SU-DHL-6 (cell line): ENCODE measurements around the gene TPM4.

ENCODE experiments used
- CTCF ChIP-seq: fragments of 200-600 bp; sonication (generic); IDR thresholded peaks from one replicate; pipeline ENCODE4 v1.5.1; 2017; ENCODE audit warnings: antibody characterized with exemption, mild to moderate bottlenecking, low read length, moderate library complexity; ENCODE audit not compliant: insufficient read depth, poor library complexity, severe bottlenecking
- EZH2phosphoT487 ChIP-seq: fragments of 200-600 bp; sonication (generic), shearing (Covaris generic); conservative IDR thresholded peaks from 2 replicates; pipeline ENCODE4 v1.6.1; 2018; ENCODE audit warnings: mild to moderate bottlenecking, antibody characterized with exemption, low read length, moderate library complexity, mixed read lengths

- TF ChIP-seq CTCF, result no peak
- no peak for TF ChIP-seq EZH2phosphoT487
Observed at GRCh38 chr19:16074488-16075365, 1.6 kb upstream of the TPM4 start.
